Type B pancreatic cell (in vitro differentiated cells): ENCODE measurements around the gene NDUFB2. TPM values are rescaled to one million over a fixed set of nuclear protein-coding genes. Genes with fewer than 3 reads are reported as not detected.
A peak's percentile ranks its signal among the peaks of the same experiment; 100 is the strongest.

Source experiments
- DNase-seq: peaks from one replicate; pipeline ENCODE4 v3.0.0; 2021; ENCODE audit warnings: mixed read lengths; ENCODE audit not compliant: unreplicated experiment; ENCODE audit errors: extremely low spot score
- H3K27ac Mint-ChIP-seq: 2 replicates; pipeline ENCODE4 v1.8.0; 2021; ENCODE audit warnings: mild to moderate bottlenecking, mixed read lengths
- H3K27me3 Mint-ChIP-seq: 2 replicates; pipeline ENCODE4 v1.8.0; 2021; ENCODE audit warnings: mixed read lengths
- H3K36me3 Mint-ChIP-seq: 2 replicates; pipeline ENCODE4 v1.8.0; 2021; ENCODE audit warnings: mixed read lengths
- H3K4me1 Mint-ChIP-seq: one replicate; pipeline ENCODE4 v1.8.0; 2021; ENCODE audit warnings: mixed read lengths; ENCODE audit not compliant: unreplicated experiment
- H3K4me3 Mint-ChIP-seq: 2 replicates; pipeline ENCODE4 v1.8.0; 2021; ENCODE audit warnings: mild to moderate bottlenecking, mixed read lengths
- H3K9me3 Mint-ChIP-seq: 2 replicates; pipeline ENCODE4 v1.8.0; 2021; ENCODE audit warnings: mixed read lengths
- CTCF ChIP-seq: fragments of 200-600 bp; sonication (generic); conservative IDR thresholded peaks from 2 replicates; pipeline ENCODE4 v1.5.0; 2021; ENCODE audit warnings: antibody characterized with exemption, mild to moderate bottlenecking
- total RNA-seq: library from RNA; stranded (reverse); gene quantifications from 2 replicates; pipeline ENCODE4 v1.2.1, GENCODE V29; 2021; ENCODE audit warnings: low replicate concordance

Gene NDUFB2
- total RNA-seq, 1 donor from 2014 or later, result 179 TPM

GRCh38 chr7:140654109-140654387, 42.5 kb upstream of the NDUFB2 start:
- no peak for DNase-seq
- H3K9me3 Mint-ChIP-seq, result no peaks in the 10 kb centered on the region
- no peak for TF ChIP-seq CTCF
- H3K36me3 Mint-ChIP-seq, result no peaks in the 10 kb centered on the region
- H3K27me3 Mint-ChIP-seq, result no peaks in the 10 kb centered on the region
- H3K4me3 Mint-ChIP-seq, result no peak overlapping the region
- peaks cover 30% of the 10 kb centered on the region for H3K4me1 Mint-ChIP-seq
- no peak overlapping the region for H3K27ac Mint-ChIP-seq

- no peak overlapping the region for H3K4me3 Mint-ChIP-seq
- no peak for TF ChIP-seq CTCF
- H3K9me3 Mint-ChIP-seq, result no peaks in the 10 kb centered on the region
- no peaks in the 10 kb centered on the region for H3K27me3 Mint-ChIP-seq
- peaks cover 27% of the 10 kb centered on the region for H3K4me1 Mint-ChIP-seq
- DNase-seq, result no peak
- H3K36me3 Mint-ChIP-seq, result no peaks in the 10 kb centered on the region
- no peak overlapping the region for H3K27ac Mint-ChIP-seq
These were observed 41.8 kb upstream of the NDUFB2 start for GRCh38 chr7:140654661-140655060.

GRCh38 chr7:140655511-140656408, 40.7 kb upstream of the NDUFB2 start:
- Mint-ChIP-seq H3K36me3 (no peaks in the 10 kb centered on the region), H3K9me3 (no peaks in the 10 kb centered on the region), H3K27me3 (no peaks in the 10 kb centered on the region), H3K4me3 (peak overlapping the region; percentile 75), H3K4me1 (peaks cover 26% of the 10 kb centered on the region), H3K27ac (peak overlapping the region; percentile 95)
- no peak for DNase-seq
- no peak for TF ChIP-seq CTCF

- peak overlapping the region; percentile 75 for H3K4me3 Mint-ChIP-seq
- no peak for TF ChIP-seq CTCF
- H3K4me1 Mint-ChIP-seq, result peaks cover 26% of the 10 kb centered on the region
- no peak for DNase-seq
- H3K27me3 Mint-ChIP-seq, result no peaks in the 10 kb centered on the region
- peak overlapping the region; percentile 95 for H3K27ac Mint-ChIP-seq
- H3K36me3 Mint-ChIP-seq, result no peaks in the 10 kb centered on the region
- no peaks in the 10 kb centered on the region for H3K9me3 Mint-ChIP-seq
These were observed 39.7 kb upstream of the NDUFB2 start for GRCh38 chr7:140656548-140657515.

GRCh38 chr7:140657891-140658290, 38.6 kb upstream of the NDUFB2 start:
- H3K9me3 Mint-ChIP-seq, result no peaks in the 10 kb centered on the region
- TF ChIP-seq CTCF, result no peak
- H3K27ac Mint-ChIP-seq, result no peak overlapping the region
- no peak for DNase-seq
- H3K4me3 Mint-ChIP-seq, result no peak overlapping the region
- H3K36me3 Mint-ChIP-seq, result no peaks in the 10 kb centered on the region
- no peaks in the 10 kb centered on the region for H3K27me3 Mint-ChIP-seq
- peaks cover 26% of the 10 kb centered on the region for H3K4me1 Mint-ChIP-seq
